Brain microvascular endothelial cell (primary cell): ENCODE data around the gene MYL1.

Experiments used
- DNase-seq: peaks from one replicate; pipeline ENCODE4 v3.0.0-alpha.2; 2020
- H3K27ac ChIP-seq: fragments of 250-450 bp; sonication (Bioruptor Pico); 2 replicates; pipeline ENCODE4 v1.5.1; 2020; ENCODE audit warnings: mild to moderate bottlenecking, moderate library complexity
- H3K27me3 ChIP-seq: fragments of 250-450 bp; sonication (Bioruptor Pico); replicated peaks from 2 replicates; pipeline ENCODE4 v1.5.1; 2020; ENCODE audit warnings: mild to moderate bottlenecking
- H3K36me3 ChIP-seq: fragments of 250-450 bp; sonication (Bioruptor Pico); replicated peaks from 2 replicates; pipeline ENCODE4 v1.5.1; 2020; ENCODE audit warnings: mild to moderate bottlenecking
- H3K4me3 ChIP-seq: 2 replicates; pipeline ENCODE4 v1.5.1; 2011; ENCODE audit warnings: low read depth, mild to moderate bottlenecking, control low read depth, low read length, moderate library complexity
- CTCF ChIP-seq: IDR thresholded peaks from 2 replicates; pipeline ENCODE4 v1.5.1; 2011; ENCODE audit warnings: low read depth, mild to moderate bottlenecking, moderate library complexity, low read length, control low read depth, inconsistent platforms; ENCODE audit errors: missing control alignments
- in situ Hi-C: cut with HindIII; loops from 2 replicates; pipeline ENCODE4 v1.10.0; 2017; ENCODE audit warnings: low sequenced_read_pairs, low pct_ligation_motif_present

Gene MYL1

GRCh38 chr2:210250622-210251021 is 64.4 kb downstream of the MYL1 start:
- Histone ChIP-seq H3K27ac (no peak overlapping the region), H3K4me3 (no peak overlapping the region), H3K36me3 (no peaks in the 10 kb centered on the region), H3K27me3 (no peaks in the 10 kb centered on the region)
- no peak for DNase-seq
- in situ Hi-C loops = no loop called here
- TF ChIP-seq CTCF = no peak
